Stimulated activated CD4-positive, alpha-beta T cell treated with anti-CD3 and anti-CD28 coated beads, Interleukin-4, amount 100 ng/mL, for 4 hours (primary cell): ENCODE data around the gene ADGRD1.

Experiments used
- DNase-seq, 2 experiments: peaks; one replicate each; pipeline ENCODE4 v3.0.0-alpha.2; 2020

ADGRD1 gene

DNA sequence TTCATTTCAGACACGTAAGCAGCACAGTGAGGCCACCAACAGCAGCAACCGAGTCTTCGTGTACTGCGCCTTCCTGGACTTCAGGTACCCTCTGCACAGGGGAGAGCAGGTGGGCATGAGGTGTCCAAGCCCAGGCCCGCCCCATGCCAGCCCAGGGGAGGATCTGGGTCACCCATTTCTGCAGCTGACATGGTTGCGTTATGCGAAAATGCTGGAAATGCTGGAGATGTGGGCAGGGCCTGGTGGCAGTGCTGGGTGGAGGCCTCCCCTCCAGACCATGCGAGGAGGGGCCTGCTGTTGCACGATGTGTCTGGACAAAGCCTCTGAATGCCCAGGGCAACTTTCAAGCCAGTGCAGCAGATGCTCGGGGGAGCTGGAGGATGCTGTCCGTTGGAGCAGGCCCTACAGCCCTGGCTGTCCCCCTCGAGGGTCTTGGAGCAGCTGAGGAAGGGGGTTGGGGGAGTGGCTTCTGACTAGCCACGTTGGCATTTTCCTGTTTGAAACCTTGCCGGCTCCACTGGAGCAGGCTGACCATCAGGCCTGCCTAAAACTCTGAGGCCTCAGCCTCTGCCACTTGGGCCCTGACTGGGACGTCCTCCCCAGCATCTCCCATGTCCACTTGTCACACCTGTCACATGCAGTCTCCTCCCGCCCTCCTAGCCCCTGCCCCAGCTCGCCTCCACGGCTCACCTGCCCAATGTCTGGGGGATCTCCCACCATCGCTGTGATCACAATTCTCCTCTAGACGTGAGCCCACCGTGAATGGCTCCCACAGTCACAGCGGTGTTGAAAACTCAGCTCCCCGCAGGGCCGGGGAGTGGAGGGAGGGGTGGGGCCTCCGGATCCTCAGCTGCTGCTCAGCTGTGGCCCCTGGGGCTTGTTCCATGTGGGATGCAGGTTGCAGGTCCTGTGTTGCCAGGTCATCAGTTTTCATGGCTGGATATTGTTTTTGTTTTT, 123.4 kb downstream of the ADGRD1 start:
- no peak for DNase-seq

DNA sequence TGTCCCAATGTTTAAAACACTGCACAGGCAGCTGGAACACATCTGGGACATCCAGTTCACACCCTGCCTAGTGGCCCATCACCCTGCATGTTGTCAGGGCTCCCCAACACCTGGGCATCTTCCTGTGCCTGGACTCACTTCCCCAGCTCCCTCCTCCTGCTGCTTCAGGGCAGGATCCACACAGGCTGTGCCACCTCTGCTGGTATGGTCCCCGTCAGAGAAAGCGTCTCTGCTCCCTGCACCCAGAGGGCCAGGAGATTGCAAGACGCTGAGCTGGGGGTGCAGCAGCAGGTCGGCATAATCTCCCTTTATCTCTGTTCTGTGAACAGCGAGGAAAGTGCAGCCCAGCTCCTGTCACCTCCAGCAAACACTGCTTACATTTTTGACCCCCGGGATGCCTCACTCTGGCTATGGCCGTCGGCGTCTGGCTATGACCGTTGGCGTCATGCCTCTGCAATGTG, 124.3 kb downstream of the ADGRD1 start:
- DNase-seq = no peak

DNA sequence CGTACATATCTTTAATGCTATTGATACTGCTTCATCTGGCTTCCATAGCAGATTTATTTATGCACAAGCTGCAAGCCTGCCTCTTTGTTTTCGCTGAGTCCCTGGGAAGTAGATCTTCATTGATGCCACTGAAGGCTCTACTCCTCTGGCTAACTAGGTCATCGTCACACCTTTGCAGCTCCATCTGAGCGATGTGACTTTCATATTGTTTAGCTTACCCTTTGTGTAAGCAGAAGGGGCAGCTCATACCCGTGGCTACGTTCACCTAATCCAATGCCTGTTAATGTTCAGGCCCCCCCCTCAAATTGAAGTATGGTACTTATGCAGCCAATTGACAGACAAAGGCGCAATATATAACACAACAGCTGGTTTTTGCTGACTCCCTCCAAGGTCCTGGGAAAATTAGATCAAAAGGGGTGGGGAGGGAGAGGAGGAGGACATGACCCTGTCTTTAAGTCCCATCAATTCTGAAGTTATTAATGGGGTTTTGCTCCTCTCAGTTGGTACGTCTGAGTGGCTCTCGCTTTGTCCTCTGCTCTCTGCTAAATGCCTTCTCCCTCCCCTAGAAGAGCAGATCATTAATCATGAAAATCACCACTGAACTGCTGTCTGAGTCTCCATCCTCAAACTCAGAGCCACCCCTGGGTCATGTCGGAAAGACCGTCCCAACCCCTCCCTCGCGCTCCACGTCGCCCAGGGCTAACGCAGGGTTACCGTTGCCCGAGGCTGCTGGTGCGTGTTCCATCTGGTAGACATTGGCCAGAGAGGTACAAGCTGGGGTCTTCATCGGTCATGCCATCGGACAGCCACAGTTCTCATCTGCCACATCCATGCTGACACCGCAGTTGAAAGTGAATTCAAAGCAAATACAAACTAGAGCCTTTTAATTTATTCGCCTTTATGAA, 128.8 kb downstream of the ADGRD1 start:
- no peak for DNase-seq

DNA sequence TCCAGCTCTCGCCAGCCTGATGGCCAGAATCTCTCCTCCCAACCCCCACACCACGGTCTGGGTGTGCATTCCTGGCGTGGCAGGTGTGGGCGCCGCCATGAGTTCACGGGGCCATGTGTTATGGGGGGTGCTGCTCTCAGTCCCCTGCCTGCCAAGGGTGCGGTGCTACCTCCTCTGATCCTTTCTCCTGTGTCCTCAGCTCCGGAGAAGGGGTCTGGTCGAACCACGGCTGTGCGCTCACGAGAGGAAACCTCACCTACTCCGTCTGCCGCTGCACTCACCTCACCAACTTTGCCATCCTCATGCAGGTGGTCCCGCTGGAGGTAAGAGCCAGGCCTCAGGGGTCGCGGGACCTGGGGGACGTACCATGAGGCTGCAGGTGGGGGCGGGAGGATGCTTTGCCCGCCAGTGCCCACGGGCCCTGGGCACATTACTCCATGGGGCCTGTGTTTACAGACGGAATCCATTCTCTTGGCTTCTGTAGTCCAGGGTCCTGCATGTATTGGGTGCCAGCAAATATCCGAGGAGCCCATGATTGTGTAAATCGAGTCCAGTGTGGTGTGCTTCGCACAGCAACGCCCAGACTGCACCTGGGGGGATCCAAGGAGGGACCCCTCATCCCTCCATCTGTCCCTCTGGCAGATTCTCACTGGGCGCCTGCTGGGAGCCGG, 130.8 kb downstream of the ADGRD1 start:
- no peak for DNase-seq

DNA sequence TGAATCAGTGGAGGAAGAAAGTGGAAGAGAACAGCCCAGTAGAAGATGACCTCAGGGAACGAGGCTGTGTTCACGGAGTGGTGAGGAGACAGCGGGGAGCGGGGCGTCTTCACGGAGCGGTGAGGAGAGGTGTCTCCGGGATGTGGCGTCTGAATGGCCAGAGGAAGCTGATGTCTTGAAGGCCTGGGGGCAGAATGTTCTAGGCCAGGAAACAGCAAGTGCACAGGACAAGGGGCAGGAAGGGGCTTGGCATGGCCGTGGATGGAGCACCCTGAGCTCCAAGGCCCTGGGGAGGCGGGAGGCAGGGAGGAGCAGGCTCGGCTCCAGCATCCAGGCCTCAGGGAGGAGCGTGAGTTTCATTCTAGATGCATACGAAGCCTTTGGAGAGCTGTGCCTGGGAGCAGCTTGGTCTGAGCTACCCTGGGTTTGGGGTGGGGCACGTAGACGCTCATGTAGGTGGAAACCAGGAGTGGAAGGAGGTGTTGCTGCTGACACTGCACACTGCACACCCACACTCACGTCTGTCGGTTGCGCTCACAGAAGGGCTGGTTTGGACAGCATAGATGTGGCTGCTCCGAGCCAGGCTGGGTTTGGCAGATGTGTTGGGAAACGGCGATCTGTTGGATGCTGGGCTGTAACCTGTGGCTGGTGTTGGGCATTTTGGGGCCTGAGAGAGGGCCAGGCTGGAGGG, 131.6 kb downstream of the ADGRD1 start:
- DNase-seq = peak in 1 of 2 experiments; percentile 0

DNA sequence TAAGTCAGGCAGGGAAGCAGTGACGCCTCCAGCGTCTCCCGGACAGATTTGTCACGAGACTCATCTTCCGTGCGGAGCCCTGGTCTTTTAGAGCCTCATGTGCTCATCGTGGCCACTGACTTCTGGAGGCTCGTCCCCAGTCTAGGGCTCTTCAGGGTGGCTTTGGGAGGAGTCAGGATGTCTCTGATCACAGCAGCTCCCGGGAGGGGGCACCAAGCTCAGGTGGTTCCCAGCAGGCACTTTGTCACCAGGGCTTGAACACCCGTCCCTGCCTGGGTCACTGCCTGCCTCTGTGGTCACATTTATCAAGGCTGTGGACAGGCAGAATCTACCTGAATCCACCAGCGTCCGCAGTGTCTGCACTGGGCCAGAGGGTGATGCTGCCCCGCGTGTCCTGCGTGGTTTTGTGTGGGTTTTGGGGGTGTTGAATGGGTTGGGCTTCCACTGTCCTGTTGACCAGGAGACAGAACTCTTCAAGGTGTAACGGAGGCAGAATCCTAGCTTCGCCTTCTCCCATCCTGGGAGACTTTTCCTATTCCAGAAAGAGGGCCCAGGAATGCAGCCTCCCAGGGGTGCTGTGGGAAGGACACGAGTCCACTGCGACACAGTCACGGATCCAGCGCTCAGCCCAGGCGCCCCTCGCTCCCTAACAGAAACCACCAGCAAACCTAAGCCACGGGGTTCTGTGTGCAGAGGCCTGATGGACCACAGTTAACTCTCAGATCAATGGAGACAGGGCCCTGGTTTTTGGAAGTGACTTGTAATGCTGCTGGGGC, 132.3 kb downstream of the ADGRD1 start:
- DNase-seq = peak in 1 of 2 experiments; percentile 1

DNA sequence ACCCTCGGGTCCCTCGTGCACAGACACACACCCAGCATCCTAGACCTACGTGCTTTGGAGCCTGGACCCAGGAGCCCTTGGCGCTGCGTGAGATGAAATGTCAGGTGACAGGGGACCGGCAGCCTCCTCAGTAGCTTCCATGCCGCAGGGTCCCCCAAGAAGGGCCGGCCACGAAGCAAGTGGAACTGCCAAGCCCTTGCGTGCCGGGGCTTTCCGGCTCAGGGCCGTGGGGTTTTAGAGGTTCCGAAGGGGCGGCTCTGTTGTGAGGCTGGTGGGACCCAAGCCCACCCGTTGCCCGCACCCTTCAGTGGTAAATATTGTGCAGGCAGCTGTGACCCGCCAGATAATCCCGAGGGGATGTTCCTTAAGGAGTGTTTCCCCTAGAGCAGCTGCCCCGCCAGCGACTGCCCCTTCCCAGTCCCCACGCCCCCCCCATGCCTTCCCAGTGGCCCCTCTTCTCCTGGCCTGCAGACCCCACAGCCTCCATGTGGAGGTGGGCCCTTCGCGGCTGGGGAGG, 133.7 kb downstream of the ADGRD1 start:
- DNase-seq = peak in 1 of 2 experiments; percentile 0

DNA sequence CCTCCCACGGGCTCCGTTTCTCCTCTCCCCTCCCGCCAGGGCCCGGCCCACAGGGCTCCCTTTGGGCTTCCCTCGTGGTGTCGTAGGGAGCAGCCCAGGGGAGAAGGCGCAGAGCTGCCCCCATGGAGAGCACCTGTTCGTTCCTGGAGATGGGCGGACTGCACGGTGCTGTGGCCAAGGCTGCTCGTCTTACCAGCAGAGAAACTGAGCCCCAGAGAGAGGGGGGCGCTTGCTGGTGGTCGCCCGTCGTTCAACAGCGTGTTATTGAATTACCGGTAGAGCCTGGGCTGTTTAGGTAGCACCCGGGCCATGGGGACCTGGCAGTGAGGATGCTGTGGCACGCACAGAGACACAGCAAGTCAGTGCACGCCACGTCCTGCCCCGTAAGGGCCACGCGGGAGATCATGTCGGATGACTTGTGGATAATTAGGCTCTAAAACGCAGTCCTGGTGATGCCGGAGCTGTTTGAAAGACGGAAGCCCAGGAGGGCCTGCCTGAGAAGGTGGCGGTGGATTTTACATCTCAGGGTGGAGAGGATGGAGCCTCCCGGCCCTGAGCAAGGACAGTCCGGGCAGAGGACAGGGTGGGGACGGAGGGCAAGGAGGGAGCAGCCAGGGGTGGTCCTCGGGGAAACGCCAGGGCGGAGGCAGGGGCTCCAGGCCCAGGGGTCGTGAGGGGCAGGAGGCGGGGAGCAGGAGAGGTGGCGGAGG, 134.4 kb downstream of the ADGRD1 start:
- DNase-seq = peak in 1 of 2 experiments; percentile 1

DNA sequence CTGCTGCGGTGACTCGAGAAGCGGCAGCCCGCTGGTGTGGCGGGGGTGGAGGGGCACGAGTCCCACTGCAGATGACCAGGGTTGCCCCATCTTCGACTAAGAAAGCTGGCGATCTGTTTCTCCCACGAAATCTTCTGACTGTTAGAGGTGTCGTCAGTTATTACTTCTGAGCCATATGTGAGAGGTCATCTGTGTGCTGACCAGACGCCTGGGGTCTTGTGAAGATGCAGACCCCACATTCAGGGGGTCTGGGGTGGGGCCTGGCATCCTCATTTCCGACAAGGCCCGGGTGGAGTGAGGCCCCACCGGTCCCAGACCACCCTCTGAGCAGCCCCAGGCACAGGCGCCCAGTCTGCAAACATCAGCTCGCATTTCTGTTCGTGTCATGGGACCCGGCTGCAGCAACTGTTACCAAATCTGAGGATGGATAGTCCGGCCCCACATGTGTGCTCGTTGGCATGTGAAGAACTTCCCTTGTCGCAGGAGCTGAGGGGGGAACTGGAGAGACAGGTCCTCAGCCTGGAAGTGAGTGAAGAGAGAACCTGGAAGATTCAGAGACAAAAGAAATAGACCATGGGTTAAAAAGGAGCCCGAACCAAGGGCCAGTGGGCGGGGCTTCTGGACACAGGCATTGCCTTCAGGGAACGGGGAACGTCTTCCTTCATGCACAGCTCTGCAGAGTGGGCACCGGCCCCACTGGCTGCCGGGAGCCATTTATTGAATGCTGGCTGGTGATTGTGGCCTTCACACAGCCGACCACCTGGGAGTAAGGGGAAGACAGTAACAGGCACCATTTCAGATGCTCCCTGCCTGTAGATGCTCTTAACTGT, 135.2 kb downstream of the ADGRD1 start:
- DNase-seq = peak in 1 of 2 experiments; percentile 0

DNA sequence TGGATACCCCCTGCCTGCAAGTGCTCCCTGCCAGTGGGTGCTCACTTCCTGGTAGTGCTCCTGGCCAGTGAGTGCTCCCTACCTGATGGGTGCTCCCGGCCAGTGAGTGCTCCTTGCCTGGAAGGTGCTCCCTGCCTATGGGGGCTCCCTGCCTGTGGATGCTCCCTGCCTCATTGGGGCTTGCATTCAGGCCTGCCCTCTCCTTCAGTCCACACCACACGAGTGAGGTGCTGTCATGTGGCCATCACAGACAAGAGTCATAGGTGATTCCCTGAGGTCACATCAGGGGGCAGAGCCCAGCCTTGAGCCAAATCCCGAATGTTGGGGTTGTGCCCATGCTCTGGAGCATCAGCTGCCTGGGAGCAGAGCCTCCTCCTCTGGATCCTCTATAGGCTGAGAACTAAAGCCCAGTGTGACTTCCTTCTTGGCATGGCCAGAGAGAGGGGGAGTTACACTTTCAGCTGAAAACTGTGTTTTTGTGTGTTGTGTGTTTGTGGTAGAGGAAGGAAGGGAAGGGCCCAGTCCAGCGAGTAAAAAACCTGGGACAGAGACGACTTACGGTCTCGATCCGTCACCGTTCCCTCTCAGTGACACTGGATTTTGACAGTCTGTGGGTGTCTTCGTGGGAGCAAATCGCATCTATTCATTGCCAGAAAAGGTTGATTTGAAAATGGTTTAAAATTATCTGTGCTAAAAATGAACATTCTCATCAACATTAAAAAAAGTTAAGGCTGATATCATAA, 136.0 kb downstream of the ADGRD1 start:
- DNase-seq = no peak

DNA sequence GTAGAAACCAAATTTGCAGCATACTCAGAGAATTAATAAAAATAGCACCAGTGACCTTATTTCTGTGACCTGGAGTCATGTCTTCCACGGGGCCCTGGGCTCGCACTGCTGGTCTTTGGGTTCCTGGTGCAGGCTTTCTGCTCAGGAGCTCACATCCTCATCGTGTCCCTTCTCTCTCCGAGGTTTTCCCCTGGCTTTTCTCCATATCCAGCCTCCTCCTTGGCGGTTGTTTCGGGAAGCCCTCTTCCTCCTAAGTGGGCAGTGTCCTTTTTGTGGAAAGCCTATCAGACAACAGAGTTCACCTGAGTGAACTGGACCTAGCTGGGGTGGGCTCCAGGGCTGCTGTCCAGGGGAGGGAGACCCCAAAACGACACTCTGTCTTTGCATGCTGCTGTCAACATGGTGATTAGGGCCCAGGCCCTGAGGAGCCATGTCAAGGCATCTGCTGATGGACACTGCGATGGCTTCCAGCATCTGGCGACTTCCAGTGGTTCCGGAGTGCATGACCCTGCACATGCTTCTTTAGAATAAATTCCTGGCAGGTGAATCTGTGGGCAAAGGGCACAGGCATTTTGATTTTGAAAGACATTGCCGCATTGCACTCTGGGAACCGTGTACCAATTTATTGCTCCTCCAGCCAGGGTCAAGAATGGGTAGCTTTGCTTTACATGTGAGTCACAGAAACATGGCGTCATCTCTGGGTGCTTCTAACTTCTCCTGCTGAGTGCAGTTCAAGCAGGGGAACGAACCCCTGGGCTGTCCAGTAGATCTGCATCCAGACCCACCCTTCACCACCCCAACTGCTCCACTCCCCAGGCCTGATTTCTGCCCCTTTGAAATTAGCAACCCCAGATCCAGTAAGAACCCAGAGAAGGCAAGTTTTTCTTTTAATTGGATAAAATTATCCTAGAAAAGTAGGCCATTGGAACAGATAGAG, 136.8 kb downstream of the ADGRD1 start:
- DNase-seq = no peak

DNA sequence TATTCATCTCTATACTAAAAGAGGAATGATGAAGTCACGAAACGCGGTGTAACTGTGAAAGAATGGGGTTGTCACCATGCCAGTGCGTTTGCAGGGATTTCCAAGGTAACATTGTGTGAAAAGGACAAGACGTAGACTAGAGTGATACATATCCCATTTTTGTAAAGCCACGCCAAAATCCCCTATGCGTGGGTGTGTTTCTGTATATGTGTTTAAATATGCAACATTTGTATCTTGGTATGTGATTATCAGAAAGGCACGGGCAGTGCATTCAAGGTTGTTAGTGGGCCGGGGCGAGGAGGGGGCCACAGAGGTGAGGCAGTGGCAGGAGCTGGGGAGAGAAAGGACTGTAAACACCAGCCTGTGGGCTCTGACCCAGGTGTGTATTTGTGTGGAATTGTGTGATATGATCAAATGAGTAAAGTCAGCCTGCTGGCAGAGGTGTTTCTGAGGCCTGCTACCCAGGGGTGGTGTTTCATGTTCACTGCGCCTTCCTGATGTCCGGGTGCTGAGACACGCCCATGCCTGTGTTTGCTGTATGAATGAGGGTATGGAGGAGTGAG, 137.8 kb downstream of the ADGRD1 start:
- DNase-seq = no peak

DNA sequence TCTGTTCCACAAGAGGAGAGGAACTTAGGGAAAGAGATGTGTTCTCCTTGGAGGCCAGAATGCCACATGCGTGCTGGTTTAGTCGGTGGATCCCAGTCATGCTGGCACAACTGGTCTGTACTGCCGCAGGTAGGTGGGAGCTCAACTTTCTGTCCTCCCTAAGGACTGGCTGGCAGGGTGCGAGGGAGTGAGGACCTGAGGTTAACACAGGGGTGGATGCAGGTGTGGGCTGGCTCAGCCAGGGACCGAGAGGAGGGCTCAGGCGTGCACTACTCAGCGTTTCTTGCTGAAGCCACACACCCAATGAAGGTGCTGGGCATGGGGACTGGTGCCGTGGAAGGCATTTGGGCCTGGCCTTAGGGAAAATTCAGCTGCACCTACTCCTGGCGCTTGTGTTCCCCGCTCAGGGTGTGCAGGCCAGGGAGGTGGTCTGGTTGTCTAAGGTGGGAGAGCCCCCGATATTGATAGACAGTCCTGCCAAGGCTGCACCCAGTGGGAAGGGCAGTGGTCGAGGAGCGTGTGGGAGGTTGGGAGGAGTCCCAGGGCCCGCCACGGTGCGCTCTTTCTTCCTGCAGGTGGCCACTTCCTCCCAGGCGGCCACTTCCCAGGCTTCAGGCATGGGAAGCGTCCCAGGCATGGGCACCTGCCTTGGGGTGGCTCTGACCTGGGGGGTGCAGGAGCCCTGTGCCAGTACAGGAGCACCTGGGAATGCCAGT, 138.4 kb downstream of the ADGRD1 start:
- no peak for DNase-seq

DNA sequence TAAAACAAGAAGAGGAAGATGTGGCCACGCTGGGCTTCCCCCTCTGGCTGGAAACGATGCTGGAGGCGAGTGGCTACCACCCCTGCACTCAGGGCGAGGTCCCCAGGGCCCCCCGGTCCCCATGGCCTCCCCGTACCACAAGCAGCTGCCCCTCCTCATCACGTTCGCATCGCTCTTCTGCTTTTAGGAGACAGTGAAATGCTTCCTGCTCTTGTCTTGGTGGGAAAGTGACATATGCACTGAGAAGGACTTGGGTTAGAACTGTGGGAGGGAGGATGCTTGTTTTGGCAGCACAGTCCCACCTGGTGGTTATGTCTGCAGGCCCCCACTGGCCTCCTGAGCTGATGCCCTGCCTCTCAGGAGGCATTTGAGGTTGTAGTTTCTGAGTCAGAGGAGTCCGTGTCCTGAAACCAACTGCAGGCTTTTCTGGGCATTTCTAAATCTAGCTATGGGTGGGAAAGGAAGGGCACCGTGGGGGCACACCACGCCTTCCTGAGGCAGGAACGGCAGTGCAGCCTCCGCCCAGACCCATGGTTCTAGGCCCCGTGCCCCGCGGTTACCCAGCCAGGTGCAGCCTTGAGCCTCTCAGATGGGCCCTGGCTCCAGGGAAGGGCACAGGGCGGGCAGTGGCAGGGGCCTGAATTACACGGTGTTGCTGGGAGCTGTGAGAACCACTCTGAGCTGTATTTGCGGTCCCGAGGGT, 139.3 kb downstream of the ADGRD1 start:
- no peak for DNase-seq

DNA sequence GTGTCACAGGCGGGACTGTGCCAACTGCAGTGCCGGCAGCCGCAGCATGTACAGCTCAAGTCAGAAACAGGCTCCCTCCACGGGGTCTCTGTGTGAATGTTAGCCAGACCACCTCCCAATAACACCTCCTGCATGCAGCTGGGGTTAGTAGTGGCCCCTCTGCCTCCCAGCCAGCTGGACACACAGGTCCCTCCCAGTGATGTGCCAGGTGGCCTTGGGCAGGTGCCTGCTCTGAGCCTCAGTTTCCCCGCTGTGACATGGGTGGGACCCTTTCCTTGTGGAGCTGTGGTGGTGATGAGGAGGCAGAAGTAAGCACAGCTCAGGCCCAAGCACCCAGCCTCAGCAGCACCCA, 139.9 kb downstream of the ADGRD1 start:
- no peak for DNase-seq
